Tibial nerve (tissue), 4 donors: ENCODE data around the gene SPAG9. TPM values are rescaled to one million over a fixed set of nuclear protein-coding genes. Genes with fewer than 3 reads are reported as not detected.

ENCODE experiments used
- DNase-seq, 2 donors: peaks; one replicate each; pipeline ENCODE4 v3.0.0-alpha.2; 2019; ENCODE audit warnings: low spot score in 2 of 2
- H3K27ac ChIP-seq, 4 donors: fragments of 200-600 bp; sonication (generic) in 3 of 4; one replicate each; pipeline ENCODE4 v1.5.1; 2017 to 2019; ENCODE audit warnings: mild to moderate bottlenecking in 1 of 4
- H3K27me3 ChIP-seq, 2 donors: fragments of 200-600 bp; sonication (generic) in 1 of 2; one replicate each; pipeline versions ENCODE4 v1.5.1 to v1.6.0; 2017 to 2019
- H3K36me3 ChIP-seq, 3 donors: fragments of 200-600 bp; sonication (generic); one replicate each; pipeline ENCODE4 v1.5.1; 2018 to 2019
- H3K4me1 ChIP-seq, 4 donors: fragments of 200-600 bp; sonication (generic) in 3 of 4; one replicate each; pipeline ENCODE4 v1.5.1; 2017 to 2019
- H3K4me3 ChIP-seq, 4 donors: fragments of 200-600 bp; sonication (generic) in 3 of 4; one replicate each; pipeline ENCODE4 v1.5.1; 2017 to 2019; ENCODE audit warnings: mild to moderate bottlenecking in 1 of 4, moderate library complexity in 1 of 4
- H3K9me3 ChIP-seq, 4 donors: fragments of 200-600 bp; sonication (generic) in 3 of 4; one replicate each; pipeline ENCODE4 v1.5.1; 2017 to 2019
- CTCF ChIP-seq, 5 experiments: fragments of 200-600 bp in 3 of 5; fragments of 450-650 bp in 2 of 5; sonication (generic) in 3 of 5; IDR thresholded peaks; one replicate each; pipeline ENCODE4 v1.5.1; 2016 to 2019; ENCODE audit warnings: antibody characterized with exemption in 5 of 5, mild to moderate bottlenecking in 3 of 5, moderate library complexity in 2 of 5
- EP300 ChIP-seq, 2 donors: sonication (generic); formaldehyde crosslinking; IDR thresholded peaks; one replicate each; pipeline ENCODE4 v1.6.1; 2017; ENCODE audit warnings: antibody characterized with exemption in 2 of 2, mild to moderate bottlenecking in 1 of 2
- POLR2A ChIP-seq, 2 donors: fragments of 450-650 bp; IDR thresholded peaks; one replicate each; pipeline ENCODE4 v1.6.1; 2017; ENCODE audit warnings: antibody characterized with exemption in 2 of 2, mild to moderate bottlenecking in 2 of 2, moderate library complexity in 2 of 2
- WGBS, 2 donors: methylation state at CpG; one replicate each; pipeline ENCODE4 v1.1.5; 2018; 5-methylcytosine and 5-hydroxymethylcytosine counted together
- total RNA-seq, 4 donors: library from RNA; depleted of rRNA; stranded (reverse); fragments of >200 nt; gene quantifications; one replicate each; pipeline ENCODE4 v1.1.0, GENCODE V29; 2016

Gene SPAG9
- total RNA-seq, 4 donors from 2014 or later = 145 to 199 (median 165) TPM

- H3K27ac ChIP-seq = peak overlapping the region; percentile 26 to 79 (median 48)
- H3K4me1 ChIP-seq = peaks cover 0 to 57% (median 30%) of the 10 kb centered on the region in 4 donors
- H3K36me3 ChIP-seq = peaks cover 0 to 3% (median 0%) of the 10 kb centered on the region in 3 donors
- H3K27me3 ChIP-seq = no peaks in the 10 kb centered on the region
- WGBS, 2 donors = 93 to 96% methylated on average over 8 of the region's 8 CpGs
- H3K9me3 ChIP-seq = no peaks in the 10 kb centered on the region
- DNase-seq = peak in 1 of 2 donors; percentile 8
- no peak overlapping the region for H3K4me3 ChIP-seq
- no peak for TF ChIP-seq CTCF (IDR thresholded peaks at IDR 0.05)
- no peak for TF ChIP-seq POLR2A (IDR thresholded peaks at IDR 0.05)
- TF ChIP-seq EP300 (IDR thresholded peaks at IDR 0.05) = no peak
Measured at GRCh38 chr17:50955160-50955559, 165.5 kb downstream of the SPAG9 start.

GRCh38 chr17:50954641-50955121, 166.0 kb downstream of the SPAG9 start:
- H3K4me3 ChIP-seq = no peak overlapping the region
- 73 to 78% methylated on average over 8 of the region's 8 CpGs for WGBS, 2 donors
- no peak for DNase-seq
- no peak for TF ChIP-seq CTCF (IDR thresholded peaks at IDR 0.05)
- TF ChIP-seq EP300 (IDR thresholded peaks at IDR 0.05) = no peak
- no peak for TF ChIP-seq POLR2A (IDR thresholded peaks at IDR 0.05)
- H3K4me1 ChIP-seq = peaks cover 0 to 62% (median 35%) of the 10 kb centered on the region in 4 donors
- no peaks in the 10 kb centered on the region for H3K36me3 ChIP-seq
- no peaks in the 10 kb centered on the region for H3K9me3 ChIP-seq
- H3K27me3 ChIP-seq = no peaks in the 10 kb centered on the region
- H3K27ac ChIP-seq = peak overlapping the region; percentile 26 to 79 (median 48)

- peak in 1 of 2 donors; percentile 34 for DNase-seq
- H3K4me3 ChIP-seq = no peak overlapping the region
- no peaks in the 10 kb centered on the region for H3K36me3 ChIP-seq
- peaks cover 0 to 68% (median 42%) of the 10 kb centered on the region in 4 donors for H3K4me1 ChIP-seq
- H3K27me3 ChIP-seq = no peaks in the 10 kb centered on the region
- peak overlapping the region; percentile 41 to 79 (median 56) for H3K27ac ChIP-seq
- H3K9me3 ChIP-seq = no peaks in the 10 kb centered on the region
- WGBS, 2 donors = 43 to 52% methylated on average over 16 to 17 of the region's 17 CpGs
- TF ChIP-seq EP300 (IDR thresholded peaks at IDR 0.05) (peak; percentile 14 to 39), CTCF (IDR thresholded peaks at IDR 0.05) (no peak)
Measured at GRCh38 chr17:50953831-50954601, 166.7 kb downstream of the SPAG9 start.

GRCh38 chr17:50953518-50953830, 167.2 kb downstream of the SPAG9 start:
- Histone ChIP-seq H3K9me3 (no peaks in the 10 kb centered on the region), H3K27me3 (no peaks in the 10 kb centered on the region), H3K4me3 (no peak overlapping the region), H3K36me3 (no peaks in the 10 kb centered on the region), H3K4me1 (peaks cover 0 to 74% (median 45%) of the 10 kb centered on the region in 4 donors), H3K27ac (peak overlapping the region in 3 of 4 donors; percentile 54 to 79 (median 58))
- WGBS, 2 donors = 69 to 75% methylated on average over 5 of the region's 5 CpGs
- DNase-seq = no peak
- no peak for TF ChIP-seq CTCF (IDR thresholded peaks at IDR 0.05)
- no peak for TF ChIP-seq EP300 (IDR thresholded peaks at IDR 0.05)
- TF ChIP-seq POLR2A (IDR thresholded peaks at IDR 0.05) = no peak

- DNase-seq = no peak
- no peak for TF ChIP-seq EP300 (IDR thresholded peaks at IDR 0.05)
- no peak for TF ChIP-seq CTCF (IDR thresholded peaks at IDR 0.05)
- no peak for TF ChIP-seq POLR2A (IDR thresholded peaks at IDR 0.05)
- 79 to 88% methylated on average over 6 of the region's 6 CpGs for WGBS, 2 donors
- H3K4me3 ChIP-seq = no peak overlapping the region
- no peaks in the 10 kb centered on the region for H3K9me3 ChIP-seq
- H3K4me1 ChIP-seq = peaks cover 0 to 80% (median 47%) of the 10 kb centered on the region in 4 donors
- no peaks in the 10 kb centered on the region for H3K27me3 ChIP-seq
- H3K27ac ChIP-seq = peak overlapping the region in 1 of 4 donors; percentile 53
- no peaks in the 10 kb centered on the region for H3K36me3 ChIP-seq
Measured at GRCh38 chr17:50952889-50953288, 167.8 kb downstream of the SPAG9 start.
